ENCODE data around the gene KLHL24.
"Not testable (repeated sequence)": the region's sequence is repeated elsewhere in the genome, so short reads cannot be mapped to it uniquely, and the experiment has no call there.

The KLHL24 gene

GRCh38 chr3:183697610-183698317, 62.3 kb downstream of the KLHL24 start, which contains the start of gene YEATS2:
Gene YEATS2 (plus strand): TSS chr3:183697797. CDS start chr3:183715163, 17,366 bp downstream.
- DNase-seq (ENCODE audit: low read depth): peak; percentile 70

- DNase-seq (ENCODE audit: low read depth): peak; percentile 60
Measured at GRCh38 chr3:183698318-183698751, 62.9 kb downstream of the KLHL24 start.

- peak; percentile 52 for DNase-seq (ENCODE audit: low read depth)
Measured at GRCh38 chr3:183698756-183699155, 63.3 kb downstream of the KLHL24 start.

GRCh38 chr3:183699238-183699947, 64.0 kb downstream of the KLHL24 start:
- no peak for DNase-seq (ENCODE audit: low read depth)

- DNase-seq (ENCODE audit: low read depth): no peak
Measured at GRCh38 chr3:183701744-183702143, 66.3 kb downstream of the KLHL24 start.

GRCh38 chr3:183703892-183704291, 68.5 kb downstream of the KLHL24 start:
- not testable (repeated sequence) for DNase-seq (ENCODE audit: low read depth)

GRCh38 chr3:183710231-183710630, 74.8 kb downstream of the KLHL24 start:
- no peak for DNase-seq (ENCODE audit: low read depth)

GRCh38 chr3:183711516-183711915, 76.1 kb downstream of the KLHL24 start:
- no peak for DNase-seq (ENCODE audit: low read depth)

GRCh38 chr3:183714622-183715021, 79.2 kb downstream of the KLHL24 start:
- DNase-seq (ENCODE audit: low read depth): no peak

- DNase-seq (ENCODE audit: low read depth): no peak
Measured at GRCh38 chr3:183718012-183718411, 82.6 kb downstream of the KLHL24 start.

GRCh38 chr3:183725387-183725786, 90.0 kb downstream of the KLHL24 start:
- peak; percentile 52 for DNase-seq (ENCODE audit: low read depth)

GRCh38 chr3:183728204-183728603, 92.8 kb downstream of the KLHL24 start:
- DNase-seq (ENCODE audit: low read depth): no peak

- DNase-seq (ENCODE audit: low read depth): no peak
Measured at GRCh38 chr3:183730361-183730760, 94.9 kb downstream of the KLHL24 start.

- DNase-seq (ENCODE audit: low read depth): no peak
Measured at GRCh38 chr3:183731611-183732010, 96.2 kb downstream of the KLHL24 start.

GRCh38 chr3:183733553-183733952, 98.1 kb downstream of the KLHL24 start:
- no peak for DNase-seq (ENCODE audit: low read depth)
